Endothelial cell of umbilical vein (primary cell): ENCODE measurements around the gene FGF6.

Source experiments
- CTCF ChIP-seq, 2 donors: IDR thresholded peaks; 1 replicate in 1 of 2; 2 replicates in 1 of 2; pipeline ENCODE4 v1.5.1; 2011; ENCODE audit warnings: low read length in 2 of 2, mild to moderate bottlenecking in 2 of 2, moderate library complexity in 2 of 2, control low read depth in 1 of 2, inconsistent platforms in 1 of 2, low read depth in 1 of 2; ENCODE audit not compliant: insufficient read depth in 1 of 2; ENCODE audit errors: extremely low read depth in 1 of 2
- EZH2 ChIP-seq: IDR thresholded peaks from 2 replicates; pipeline ENCODE4 v1.6.1; 2012; ENCODE audit warnings: borderline replicate concordance, low read depth, mild to moderate bottlenecking, moderate library complexity, low read length, inconsistent platforms; ENCODE audit not compliant: severe bottlenecking
- GATA2 ChIP-seq: IDR thresholded peaks from 2 replicates; pipeline ENCODE4 v1.7.0; 2011; ENCODE audit warnings: low read depth, mild to moderate bottlenecking, moderate library complexity, mixed read lengths, low read length; ENCODE audit not compliant: insufficient read length, insufficient read depth
- POLR2A ChIP-seq: IDR thresholded peaks from 2 replicates; pipeline ENCODE4 v1.6.1; 2012; ENCODE audit warnings: low read depth, mild to moderate bottlenecking, control low read depth, low read length

GRCh38 chr12:4471256-4471655 is 25.6 kb upstream of the FGF6 start:
- TF ChIP-seq CTCF (IDR thresholded peaks at IDR 0.05; ENCODE audit: extremely low read depth in 1 of 2, insufficient read depth in 1 of 2, low read depth in 1 of 2, low read length in 2 of 2) (no peak), GATA2 (no peak), EZH2 (no peak), POLR2A (no peak)
